Embryonic facial prominence (tissue), 1 donor: ENCODE data around the gene RFX8.

ENCODE experiments used
- DNase-seq: peaks from one replicate; pipeline ENCODE4 v3.0.0-alpha.2; 2016; ENCODE audit errors: extremely low spot score

The RFX8 gene

DNA sequence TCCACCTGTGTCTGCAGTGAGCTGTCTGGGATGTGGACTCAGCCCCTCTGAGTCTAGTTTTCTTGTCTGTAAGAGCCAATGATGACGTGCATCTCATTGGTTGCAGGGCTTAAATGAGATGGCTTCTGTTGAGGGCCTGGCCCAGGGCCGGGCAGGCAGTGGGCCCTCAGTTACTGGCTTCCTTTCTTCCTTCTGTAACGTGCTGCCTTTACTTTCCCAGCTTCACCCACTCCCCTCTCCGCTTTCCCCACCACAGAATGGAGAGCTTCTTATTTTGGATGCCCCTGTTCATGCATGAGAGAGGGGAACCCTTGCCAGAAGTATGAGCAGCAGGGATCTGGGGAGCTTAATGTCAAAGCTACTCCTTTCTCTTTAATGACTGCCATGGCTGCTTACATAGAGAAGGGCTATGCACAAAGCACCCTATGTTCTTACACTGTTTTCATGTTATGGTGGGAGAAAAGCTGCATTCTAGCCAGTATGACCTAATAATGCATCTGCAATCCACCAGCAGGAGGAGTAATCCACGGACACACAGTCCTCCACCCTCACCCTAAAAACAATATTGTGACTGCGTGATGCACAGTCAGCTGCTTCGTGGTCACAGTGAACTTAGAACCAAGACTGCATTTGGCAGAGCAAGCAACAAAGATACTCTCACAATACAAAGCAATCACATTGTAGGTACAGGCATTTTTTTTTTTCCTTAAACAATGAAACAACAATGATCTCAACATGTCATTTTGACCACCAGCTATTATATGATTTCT is 124.8 kb downstream of the RFX8 start:
- no peak for DNase-seq

DNA sequence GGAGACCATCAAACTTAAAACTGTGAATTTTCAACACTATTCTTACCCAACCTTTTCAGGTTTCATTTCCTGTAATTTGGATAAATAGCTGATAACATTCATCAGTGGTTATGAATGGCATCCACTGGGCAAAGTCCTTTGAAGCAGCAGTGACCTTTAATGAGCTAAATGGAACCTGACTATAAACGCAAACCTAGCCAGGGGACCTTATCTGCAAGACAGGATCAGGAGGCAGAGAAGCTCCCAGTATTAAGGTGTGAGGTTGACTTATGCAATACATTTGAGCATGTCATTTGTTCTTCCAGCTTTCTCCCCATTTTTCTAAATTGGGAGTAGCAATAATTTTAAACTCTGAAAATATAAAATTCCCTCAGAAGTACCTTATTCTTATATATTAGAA is 126.0 kb downstream of the RFX8 start:
- no peak for DNase-seq
